HepG2 (cell line): ENCODE results near the gene ZC3H7B. TPM values are rescaled to one million over a fixed set of nuclear protein-coding genes. Genes with fewer than 3 reads are reported as not detected.

Experiments
- CREM ChIP-seq, 2 experiments: sonication (generic) in 1 of 2; formaldehyde crosslinking in 1 of 2; IDR thresholded peaks; 2 replicates each; pipeline versions ENCODE4 v1.4.0 to v1.6.1; 2016 to 2020; ENCODE audit warnings: antibody characterized with exemption in 1 of 2, mild to moderate bottlenecking in 1 of 2, missing genetic modification reagents in 1 of 2
- FOXA3 ChIP-seq: IDR thresholded peaks from 2 replicates; pipeline ENCODE4 v1.6.1; 2016; ENCODE audit warnings: missing genetic modification reagents, missing compliant biosample characterization
- GTF3A ChIP-seq: sonication (generic); formaldehyde crosslinking; conservative IDR thresholded peaks from 2 replicates; pipeline ENCODE4 v1.4.0; 2020; ENCODE audit warnings: mild to moderate bottlenecking, missing genetic modification reagents
- IKZF1 ChIP-seq: fragments of 450-650 bp; IDR thresholded peaks from 2 replicates; pipeline ENCODE4 v1.7.1; 2016
- MATR3 ChIP-seq: sonication (generic); formaldehyde crosslinking; IDR thresholded peaks from 2 replicates; pipeline ENCODE4 v1.4.0; 2020; ENCODE audit warnings: missing genetic modification reagents
- MBNL3 ChIP-seq: fragments of 250-450 bp; sonication (Bioruptor Pico); conservative IDR thresholded peaks from 2 replicates; pipeline ENCODE4 v1.8.0; 2022; ENCODE audit warnings: mild to moderate bottlenecking, inconsistent platforms
- NKX3-1 ChIP-seq: sonication (generic); formaldehyde crosslinking; IDR thresholded peaks from 2 replicates; pipeline ENCODE4 v1.5.0; 2020; ENCODE audit warnings: missing genetic modification reagents
- NR2F1 ChIP-seq, 2 experiments: fragments of 450-650 bp in 1 of 2; formaldehyde crosslinking in 1 of 2; IDR thresholded peaks; 2 replicates each; pipeline versions ENCODE4 v1.5.0 to v1.6.1; 2016 to 2020; ENCODE audit warnings: mild to moderate bottlenecking in 1 of 2, missing compliant biosample characterization in 1 of 2, missing genetic modification reagents in 1 of 2, moderate library complexity in 1 of 2
- PHB2 ChIP-seq: fragments of 450-650 bp; IDR thresholded peaks from 2 replicates; pipeline ENCODE4 v1.6.1; 2018; ENCODE audit not compliant: partially characterized antibody
- PTBP1 ChIP-seq: fragments of 200-400 bp; formaldehyde crosslinking; IDR thresholded peaks from 2 replicates; pipeline ENCODE4 v1.6.1; 2018; ENCODE audit warnings: low read length, low read depth; ENCODE audit not compliant: poor library complexity, severe bottlenecking
- RFX5 ChIP-seq: IDR thresholded peaks from 2 replicates; pipeline ENCODE4 v1.6.1; 2011; ENCODE audit warnings: low read depth, low read length, improper control_type of control experiment
- SP4 ChIP-seq: sonication (generic); formaldehyde crosslinking; IDR thresholded peaks from 2 replicates; pipeline ENCODE4 v1.8.1; 2023; ENCODE audit warnings: mild to moderate bottlenecking, missing genetic modification reagents
- TARDBP ChIP-seq: sonication (generic); formaldehyde crosslinking; IDR thresholded peaks from 2 replicates; pipeline ENCODE4 v1.8.0; 2022; ENCODE audit warnings: mild to moderate bottlenecking, missing genetic modification reagents
- ZIK1 ChIP-seq: sonication (generic); formaldehyde crosslinking; IDR thresholded peaks from 2 replicates; pipeline ENCODE4 v1.5.0; 2020; ENCODE audit warnings: mild to moderate bottlenecking, low read depth, missing genetic modification reagents, borderline replicate concordance
- ZNF292 ChIP-seq: sonication (generic); formaldehyde crosslinking; IDR thresholded peaks from 2 replicates; pipeline ENCODE4 v1.8.1; 2022; ENCODE audit warnings: mild to moderate bottlenecking, low read depth, missing genetic modification reagents, borderline replicate concordance
- ZNF605 ChIP-seq: sonication (generic); formaldehyde crosslinking; IDR thresholded peaks from 2 replicates; pipeline ENCODE4 v1.8.0; 2022; ENCODE audit warnings: mild to moderate bottlenecking, missing genetic modification reagents
- polyA plus RNA-seq, 8 experiments: library from polyadenylated mRNA; depleted of rRNA in 3 of 8; stranded (reverse) in 7 of 8; unstranded in 1 of 8; fragments of >200 nt; fragmentation: Illumina TruSeq in 4 of 8; extraction: Trizol in 4 of 8; gene quantifications; 2 replicates each; pipeline versions ENCODE4 v1.2.1 to v1.2.3, GENCODE V29; 2011 to 2016; ENCODE audit warnings: low read depth in 4 of 8, missing spikeins in 1 of 8, mixed read lengths in 1 of 8; ENCODE audit not compliant: insufficient read depth in 1 of 8
- total RNA-seq, 5 experiments: library from RNA; depleted of rRNA; stranded (reverse); fragments of >200 nt; fragmentation: Illumina TruSeq; extraction: Trizol; gene quantifications; 2 replicates each; pipeline ENCODE4 v1.2.3, GENCODE V29; 2016; ENCODE audit warnings: low read depth in 1 of 5
- TF ChIP-seq, protein P1 (sequence below): sonication (generic); formaldehyde crosslinking; IDR thresholded peaks from 2 replicates; pipeline ENCODE4 v1.4.0; 2020; ENCODE audit warnings: mild to moderate bottlenecking, low read depth, missing genetic modification reagents
- TF ChIP-seq, protein P2 (sequence below): IDR thresholded peaks from 2 replicates; pipeline ENCODE4 v1.4.0; 2020; ENCODE audit warnings: mild to moderate bottlenecking, missing genetic modification reagents
- TF ChIP-seq, protein P3 (sequence below): sonication (generic); formaldehyde crosslinking; IDR thresholded peaks from 2 replicates; pipeline ENCODE4 v1.4.0; 2020; ENCODE audit warnings: missing genetic modification reagents
- TF ChIP-seq, protein P4 (sequence below): sonication (generic); formaldehyde crosslinking; IDR thresholded peaks from 2 replicates; pipeline ENCODE4 v1.4.0; 2020; ENCODE audit warnings: missing genetic modification reagents

ZC3H7B gene
- total and polyA plus RNA-seq, 2 of the 13 experiments (the other 11 are each of a cell fraction or from before 2014, with no cell fraction given): 26.4 to 37.2 TPM

DNA sequence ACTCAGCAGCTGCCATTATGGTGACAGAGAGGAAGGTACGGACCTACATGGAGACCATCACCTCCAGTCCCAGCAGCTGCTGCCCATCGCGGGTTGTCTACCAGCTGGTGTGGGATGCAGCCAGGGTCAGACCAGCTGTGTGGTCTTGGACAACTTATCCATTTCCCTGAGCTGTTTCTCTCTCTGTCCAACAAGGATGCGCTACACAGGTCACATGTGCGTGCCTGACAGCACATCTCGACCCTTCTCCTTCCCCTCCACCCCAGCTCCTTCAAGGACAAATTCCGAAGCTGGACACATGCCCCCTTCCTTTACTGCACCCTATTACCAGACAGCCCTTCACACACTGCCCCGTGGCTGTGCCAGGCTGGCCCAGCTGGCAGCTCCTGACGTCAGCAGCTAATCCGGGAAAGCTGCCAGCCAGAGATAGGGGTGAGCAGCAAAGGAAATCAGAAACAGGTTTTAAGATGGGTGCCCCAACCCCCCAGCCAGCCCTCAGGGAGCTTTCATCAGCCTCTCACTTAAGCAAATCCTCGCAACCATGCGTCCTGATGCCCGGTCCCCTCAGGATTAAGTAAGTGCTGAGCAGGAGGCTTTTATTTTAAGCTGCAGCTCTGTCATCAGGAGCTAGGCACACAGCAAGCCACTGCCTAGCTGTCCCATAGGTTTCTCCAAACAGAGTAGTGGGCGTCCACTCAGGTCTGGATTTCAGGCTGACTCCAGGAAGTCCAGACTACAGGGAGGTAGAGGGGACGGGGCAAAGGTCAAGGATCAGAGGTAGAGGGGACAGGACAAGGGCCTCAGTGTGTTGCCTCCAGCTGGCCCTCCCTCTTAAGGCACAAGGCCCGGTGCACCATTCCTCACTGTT, 100.7 kb downstream of the ZC3H7B start (continued):
- TF ChIP-seq RFX5: peak; percentile 62; the same call in 1 of the 2 replicates
- no peak for TF ChIP-seq GTF3A
- TF ChIP-seq MBNL3 (CRISPR knock-in tag): no peak
- TF ChIP-seq, protein P1, sequence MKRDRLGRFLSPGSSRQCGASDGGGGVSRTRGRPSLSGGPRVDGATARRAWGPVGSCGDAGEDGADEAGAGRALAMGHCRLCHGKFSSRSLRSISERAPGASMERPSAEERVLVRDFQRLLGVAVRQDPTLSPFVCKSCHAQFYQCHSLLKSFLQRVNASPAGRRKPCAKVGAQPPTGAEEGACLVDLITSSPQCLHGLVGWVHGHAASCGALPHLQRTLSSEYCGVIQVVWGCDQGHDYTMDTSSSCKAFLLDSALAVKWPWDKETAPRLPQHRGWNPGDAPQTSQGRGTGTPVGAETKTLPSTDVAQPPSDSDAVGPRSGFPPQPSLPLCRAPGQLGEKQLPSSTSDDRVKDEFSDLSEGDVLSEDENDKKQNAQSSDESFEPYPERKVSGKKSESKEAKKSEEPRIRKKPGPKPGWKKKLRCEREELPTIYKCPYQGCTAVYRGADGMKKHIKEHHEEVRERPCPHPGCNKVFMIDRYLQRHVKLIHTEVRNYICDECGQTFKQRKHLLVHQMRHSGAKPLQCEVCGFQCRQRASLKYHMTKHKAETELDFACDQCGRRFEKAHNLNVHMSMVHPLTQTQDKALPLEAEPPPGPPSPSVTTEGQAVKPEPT (CRISPR knock-in tag): 0 out of 2 replicates have a peak, but pooled peaks have one; percentile 17
- TF ChIP-seq CREM (IDR thresholded peaks at IDR 0.05): no peak
- TF ChIP-seq CREM (CRISPR knock-in tag; IDR thresholded peaks at IDR 0.05): no peak
- TF ChIP-seq ZNF292 (CRISPR knock-in tag): peak; percentile 59; the same call in 1 of the 2 replicates
- TF ChIP-seq, protein P2, sequence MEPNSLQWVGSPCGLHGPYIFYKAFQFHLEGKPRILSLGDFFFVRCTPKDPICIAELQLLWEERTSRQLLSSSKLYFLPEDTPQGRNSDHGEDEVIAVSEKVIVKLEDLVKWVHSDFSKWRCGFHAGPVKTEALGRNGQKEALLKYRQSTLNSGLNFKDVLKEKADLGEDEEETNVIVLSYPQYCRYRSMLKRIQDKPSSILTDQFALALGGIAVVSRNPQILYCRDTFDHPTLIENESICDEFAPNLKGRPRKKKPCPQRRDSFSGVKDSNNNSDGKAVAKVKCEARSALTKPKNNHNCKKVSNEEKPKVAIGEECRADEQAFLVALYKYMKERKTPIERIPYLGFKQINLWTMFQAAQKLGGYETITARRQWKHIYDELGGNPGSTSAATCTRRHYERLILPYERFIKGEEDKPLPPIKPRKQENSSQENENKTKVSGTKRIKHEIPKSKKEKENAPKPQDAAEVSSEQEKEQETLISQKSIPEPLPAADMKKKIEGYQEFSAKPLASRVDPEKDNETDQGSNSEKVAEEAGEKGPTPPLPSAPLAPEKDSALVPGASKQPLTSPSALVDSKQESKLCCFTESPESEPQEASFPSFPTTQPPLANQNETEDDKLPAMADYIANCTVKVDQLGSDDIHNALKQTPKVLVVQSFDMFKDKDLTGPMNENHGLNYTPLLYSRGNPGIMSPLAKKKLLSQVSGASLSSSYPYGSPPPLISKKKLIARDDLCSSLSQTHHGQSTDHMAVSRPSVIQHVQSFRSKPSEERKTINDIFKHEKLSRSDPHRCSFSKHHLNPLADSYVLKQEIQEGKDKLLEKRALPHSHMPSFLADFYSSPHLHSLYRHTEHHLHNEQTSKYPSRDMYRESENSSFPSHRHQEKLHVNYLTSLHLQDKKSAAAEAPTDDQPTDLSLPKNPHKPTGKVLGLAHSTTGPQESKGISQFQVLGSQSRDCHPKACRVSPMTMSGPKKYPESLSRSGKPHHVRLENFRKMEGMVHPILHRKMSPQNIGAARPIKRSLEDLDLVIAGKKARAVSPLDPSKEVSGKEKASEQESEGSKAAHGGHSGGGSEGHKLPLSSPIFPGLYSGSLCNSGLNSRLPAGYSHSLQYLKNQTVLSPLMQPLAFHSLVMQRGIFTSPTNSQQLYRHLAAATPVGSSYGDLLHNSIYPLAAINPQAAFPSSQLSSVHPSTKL (CRISPR knock-in tag): peak; percentile 30; the same call in 1 of the 2 replicates
- TF ChIP-seq NKX3-1 (CRISPR knock-in tag): no peak
- TF ChIP-seq PTBP1: no peak
- no peak for TF ChIP-seq MATR3 (CRISPR knock-in tag)
- TF ChIP-seq TARDBP (CRISPR knock-in tag): no peak
- 0 out of 2 replicates have a peak, but pooled peaks have one; percentile 17 for TF ChIP-seq SP4 (CRISPR knock-in tag)
- TF ChIP-seq, protein P3, sequence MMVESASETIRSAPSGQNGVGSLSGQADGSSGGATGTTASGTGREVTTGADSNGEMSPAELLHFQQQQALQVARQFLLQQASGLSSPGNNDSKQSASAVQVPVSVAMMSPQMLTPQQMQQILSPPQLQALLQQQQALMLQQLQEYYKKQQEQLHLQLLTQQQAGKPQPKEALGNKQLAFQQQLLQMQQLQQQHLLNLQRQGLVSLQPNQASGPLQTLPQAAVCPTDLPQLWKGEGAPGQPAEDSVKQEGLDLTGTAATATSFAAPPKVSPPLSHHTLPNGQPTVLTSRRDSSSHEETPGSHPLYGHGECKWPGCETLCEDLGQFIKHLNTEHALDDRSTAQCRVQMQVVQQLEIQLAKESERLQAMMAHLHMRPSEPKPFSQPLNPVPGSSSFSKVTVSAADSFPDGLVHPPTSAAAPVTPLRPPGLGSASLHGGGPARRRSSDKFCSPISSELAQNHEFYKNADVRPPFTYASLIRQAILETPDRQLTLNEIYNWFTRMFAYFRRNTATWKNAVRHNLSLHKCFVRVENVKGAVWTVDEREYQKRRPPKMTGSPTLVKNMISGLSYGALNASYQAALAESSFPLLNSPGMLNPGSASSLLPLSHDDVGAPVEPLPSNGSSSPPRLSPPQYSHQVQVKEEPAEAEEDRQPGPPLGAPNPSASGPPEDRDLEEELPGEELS: 0 out of 2 replicates have a peak, but pooled peaks have one; percentile 12
- TF ChIP-seq ZIK1 (CRISPR knock-in tag): no peak
- TF ChIP-seq PHB2: no peak
- TF ChIP-seq NR2F1 (CRISPR knock-in tag; IDR thresholded peaks at IDR 0.05): peak in 1 of 2 experiments; percentile 44; a peak in 1 of 4 replicates
- no peak for TF ChIP-seq IKZF1
- no peak for TF ChIP-seq ZNF605 (CRISPR knock-in tag)
- TF ChIP-seq, protein P4, sequence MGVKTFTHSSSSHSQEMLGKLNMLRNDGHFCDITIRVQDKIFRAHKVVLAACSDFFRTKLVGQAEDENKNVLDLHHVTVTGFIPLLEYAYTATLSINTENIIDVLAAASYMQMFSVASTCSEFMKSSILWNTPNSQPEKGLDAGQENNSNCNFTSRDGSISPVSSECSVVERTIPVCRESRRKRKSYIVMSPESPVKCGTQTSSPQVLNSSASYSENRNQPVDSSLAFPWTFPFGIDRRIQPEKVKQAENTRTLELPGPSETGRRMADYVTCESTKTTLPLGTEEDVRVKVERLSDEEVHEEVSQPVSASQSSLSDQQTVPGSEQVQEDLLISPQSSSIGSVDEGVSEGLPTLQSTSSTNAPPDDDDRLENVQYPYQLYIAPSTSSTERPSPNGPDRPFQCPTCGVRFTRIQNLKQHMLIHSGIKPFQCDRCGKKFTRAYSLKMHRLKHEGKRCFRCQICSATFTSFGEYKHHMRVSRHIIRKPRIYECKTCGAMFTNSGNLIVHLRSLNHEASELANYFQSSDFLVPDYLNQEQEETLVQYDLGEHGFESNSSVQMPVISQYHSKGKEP (CRISPR knock-in tag): no peak
- no peak for TF ChIP-seq FOXA3 (CRISPR knock-in tag)
